Left colon (tissue), 2 donors: ENCODE data around the gene SLC47A2. TPM values are rescaled to one million over a fixed set of nuclear protein-coding genes. Genes with fewer than 3 reads are reported as not detected.
"Not testable (repeated sequence)": the region's sequence is repeated elsewhere in the genome, so short reads cannot be mapped to it uniquely, and the experiment has no call there.

Experiments
- ATAC-seq: fragments of 200-7000 bp; cut with Tn5 transposase; one replicate; pipeline ENCODE4 v1.9.1; 2020; ENCODE audit warnings: mild to moderate bottlenecking, moderate library complexity
- DNase-seq, 2 donors: peaks; one replicate each; pipeline ENCODE4 v3.0.0-alpha.2; 2020
- intact Hi-C, 2 donors: fragments of 100-400 bp; cut with DNase I in 1 of 2; cut with micrococcal nuclease in 1 of 2; formaldehyde crosslinking; loops; one replicate each; pipeline versions ENCODE4 v1.11.2 to v1.14.0; 2022; cut with DNase I, micrococcal nuclease
- long read RNA-seq: library from polyadenylated mRNA; unstranded; transcript quantifications from one replicate; pipeline ENCODE4 v2.0.0, GENCODE V29; 2021
- total RNA-seq, 2 donors: library from RNA; stranded (reverse); fragmentation: NEBNext Ultra II Directional; extraction: Animal tissue kit (Norgen Biotek cat#: 25700); gene quantifications; one replicate each; pipeline ENCODE4 v1.2.1, GENCODE V29; 2021
- donor health status: DM: no; HTN: no; CAD: no.
- donor health status: DM: yes; HTN: yes; CAD: no.

Gene SLC47A2
- total RNA-seq, result under 1 TPM; 0.14 to 0.40 TPM
- long read RNA-seq, result 0 reads

GRCh38 chr17:19716108-19717030 lies at the start of gene SLC47A2:
Gene SLC47A2 (minus strand): TSS chr17:19716584. CDS start chr17:19716555, 29 bp downstream.
- intact Hi-C loops, result no loop called here
- no peak for ATAC-seq

GRCh38 chr17:19766016-19766415 lies 49.6 kb upstream of the SLC47A2 start:
- intact Hi-C loops, result loop anchor here (5.0 to 10.0 kb wide), 4 partner anchors 121 to 401 kb away; partner anchors contain the start of genes ALDH3A2 (in 1 of the 2) and B9D1 (in 1 of the 2)
- ATAC-seq (no peak), DNase-seq (no peak)

More at GRCh38 chr17:19716108-19717030, at the start of gene SLC47A2:
- DNase-seq, result no peak

DNA sequence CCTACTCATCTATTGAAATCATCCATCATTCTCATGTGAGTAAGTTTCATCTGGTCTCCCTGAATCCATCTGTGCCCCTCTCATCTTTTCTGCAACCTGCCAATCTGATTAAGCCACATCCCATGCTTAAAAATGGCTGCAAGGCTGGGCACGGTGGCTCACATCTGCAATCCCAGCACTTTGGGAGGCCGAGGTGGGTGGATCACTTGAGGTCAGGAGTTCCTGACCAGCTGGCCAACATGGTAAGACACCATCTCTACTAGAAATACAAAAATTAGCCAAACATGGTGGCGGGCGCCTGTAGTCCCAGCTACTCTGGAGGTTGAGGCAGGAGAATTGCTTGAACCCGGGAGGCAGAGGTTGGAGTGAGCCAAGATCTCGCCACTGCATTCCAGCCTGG lies 47.6 kb upstream of the SLC47A2 start:
- not testable (repeated sequence) for DNase-seq, ATAC-seq
- intact Hi-C loops, result loop anchor here (10.0 kb wide), 3 partner anchors 119 to 399 kb away; partner anchors contain the start of genes ALDH3A2 (in 1 of the 2) and B9D1 (in 1 of the 2)

DNA sequence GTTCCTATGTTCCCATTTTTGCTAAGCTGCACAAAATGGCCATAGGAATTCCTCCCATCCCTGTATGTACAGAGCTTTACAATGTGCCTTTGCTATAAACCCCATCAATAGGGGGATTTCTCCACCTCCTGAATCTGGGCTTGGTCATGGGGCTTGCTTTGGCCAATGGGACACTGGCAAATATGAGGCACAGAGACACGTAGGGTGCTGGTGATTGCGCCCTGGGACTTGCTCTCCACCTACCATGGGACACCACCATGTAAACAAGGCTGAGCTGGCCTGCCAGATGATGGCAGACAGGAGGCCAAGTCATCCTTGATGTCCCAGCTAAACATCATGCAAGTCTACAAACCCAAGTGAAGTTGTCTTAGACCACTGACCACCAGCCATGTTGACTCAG lies 47.0 kb upstream of the SLC47A2 start:
- DNase-seq, result no peak
- ATAC-seq, result no peak
- intact Hi-C loops, result loop anchor here (10.0 kb wide), 3 partner anchors 119 to 399 kb away; partner anchors contain the start of genes ALDH3A2 (in 1 of the 2) and B9D1 (in 1 of the 2)

DNA sequence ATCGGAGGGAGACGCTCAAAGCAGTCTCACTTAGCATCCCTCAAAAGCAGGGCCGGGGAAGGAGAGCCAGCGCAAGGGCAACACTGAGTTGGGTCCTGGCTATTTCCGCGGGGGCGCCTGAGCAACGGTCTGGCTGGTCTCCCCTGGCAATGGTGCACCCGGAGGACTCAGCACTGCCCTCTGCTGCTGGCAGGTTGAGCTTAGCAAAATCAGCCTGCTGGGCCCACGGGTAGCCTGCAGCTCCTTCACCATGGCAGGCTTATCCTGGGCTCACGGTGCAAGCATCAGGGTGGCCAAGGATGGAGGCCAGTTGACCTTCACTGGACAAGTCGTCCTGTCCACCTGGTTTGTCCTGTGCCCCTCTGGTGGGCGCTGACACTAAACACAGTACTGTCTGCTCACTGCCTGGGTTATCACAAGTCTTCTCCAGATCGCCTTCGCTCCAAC lies 46.2 kb upstream of the SLC47A2 start:
- ATAC-seq (peak; percentile 74), DNase-seq (peak in 1 of 2 donors; percentile 81)
- intact Hi-C loops, result loop anchor here (10.0 kb wide), 3 partner anchors 118 to 398 kb away; partner anchors contain the start of genes ALDH3A2 (in 1 of the 2) and B9D1 (in 1 of the 2)

GRCh38 chr17:19760746-19761145 lies 44.4 kb upstream of the SLC47A2 start:
- intact Hi-C loops, result loop anchor here (10.0 kb wide), 3 partner anchors 116 to 396 kb away; partner anchors contain the start of genes ALDH3A2 (in 1 of the 2) and B9D1 (in 1 of the 2)
- no peak for DNase-seq
- no peak for ATAC-seq

- ATAC-seq, result no peak
- no peak for DNase-seq
- intact Hi-C loops, result loop anchor here (10.0 kb wide), 3 partner anchors 115 to 395 kb away; partner anchors contain the start of genes ALDH3A2 (in 1 of the 2) and B9D1 (in 1 of the 2)
Measured at GRCh38 chr17:19759568-19760549, 43.5 kb upstream of the SLC47A2 start.

DNA sequence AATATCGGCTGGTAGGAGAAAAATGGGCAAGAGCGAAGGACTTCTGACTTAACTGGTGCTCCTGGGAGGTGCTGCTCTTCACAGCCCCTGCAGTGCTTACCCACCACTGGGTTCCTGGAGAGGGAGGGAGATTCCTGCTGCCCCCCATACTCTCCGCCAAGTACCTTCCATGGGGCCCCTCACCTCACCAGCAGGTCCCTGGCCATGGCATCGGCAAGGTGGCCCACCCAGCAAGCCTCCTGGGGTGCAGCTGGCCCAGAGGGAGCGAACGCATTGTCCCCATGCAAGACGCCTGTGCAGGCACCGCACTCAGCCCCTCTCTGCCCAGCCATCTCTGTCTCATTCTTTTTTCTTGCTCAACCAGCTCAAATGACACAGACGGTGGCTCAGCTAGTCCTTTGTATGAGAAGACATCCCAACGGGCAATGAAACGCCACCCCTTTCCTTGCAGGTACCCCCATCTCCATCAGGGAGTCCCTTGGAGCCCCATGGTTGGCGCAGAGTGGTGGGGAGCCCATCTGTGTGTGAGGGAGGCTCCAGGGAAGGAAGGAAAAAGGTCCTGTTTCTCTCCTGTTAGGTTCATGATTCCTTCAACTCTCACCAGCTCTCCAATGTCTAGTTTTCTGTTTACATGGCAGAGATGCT lies 41.3 kb upstream of the SLC47A2 start:
- intact Hi-C loops, result no loop called here
- no peak for DNase-seq
- ATAC-seq, result no peak

GRCh38 chr17:19756546-19756945 lies 40.2 kb upstream of the SLC47A2 start:
- no peak for DNase-seq
- intact Hi-C loops, result no loop called here
- no peak for ATAC-seq

- DNase-seq, result no peak
- intact Hi-C loops, result no loop called here
- no peak for ATAC-seq
Measured at GRCh38 chr17:19755821-19756510, 39.6 kb upstream of the SLC47A2 start.

DNA sequence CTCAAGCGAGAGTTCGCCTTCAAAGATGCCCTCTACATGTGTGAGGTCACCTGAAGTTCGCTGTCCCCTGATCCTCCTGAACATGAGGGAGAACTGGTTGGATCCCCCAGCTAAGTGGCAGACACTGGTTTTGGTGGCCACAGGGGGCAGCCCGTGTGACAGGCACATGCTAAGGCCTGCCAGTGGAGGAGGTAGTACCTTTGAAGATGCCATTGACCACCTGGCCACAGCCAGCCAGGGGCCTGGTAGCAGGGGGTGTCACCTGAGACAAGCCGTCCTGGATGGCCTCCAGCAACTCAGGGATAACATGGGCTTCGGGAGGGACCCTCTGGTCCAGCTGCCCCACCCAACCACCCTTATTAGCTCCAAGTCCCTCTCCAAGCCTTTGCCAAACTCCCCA lies 39.0 kb upstream of the SLC47A2 start:
- intact Hi-C loops, result no loop called here
- ATAC-seq (no peak), DNase-seq (no peak)

- peak; percentile 75 for ATAC-seq
- peak; percentile 58 to 59 for DNase-seq
- intact Hi-C loops, result no loop called here
Measured at GRCh38 chr17:19753661-19754463, 37.5 kb upstream of the SLC47A2 start.

GRCh38 chr17:19753051-19753509 lies 36.7 kb upstream of the SLC47A2 start:
- peak; percentile 89 for ATAC-seq
- peak; percentile 57 to 84 for DNase-seq
- intact Hi-C loops, result no loop called here

GRCh38 chr17:19752216-19753050 lies 36.0 kb upstream of the SLC47A2 start:
- ATAC-seq (no peak), DNase-seq (no peak)
- intact Hi-C loops, result no loop called here

DNA sequence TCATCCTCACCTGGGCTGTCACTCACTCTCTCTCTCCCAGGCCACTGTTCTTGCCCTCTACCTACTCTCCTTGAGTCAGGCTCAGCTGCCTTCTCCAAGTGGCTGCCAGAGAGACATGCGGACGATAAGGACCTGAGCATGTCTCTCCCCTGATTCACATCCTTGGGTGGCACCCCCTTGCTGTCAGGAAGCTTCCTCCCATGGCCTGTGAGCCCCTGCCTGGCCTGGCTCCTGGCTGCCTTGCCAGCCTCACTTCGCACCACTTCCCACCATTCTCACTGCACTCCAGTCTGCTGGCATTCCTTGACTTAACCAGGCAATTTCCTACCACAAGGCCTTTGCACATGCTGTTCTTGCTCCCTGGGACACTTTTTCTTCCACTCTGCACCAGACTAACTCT lies 34.5 kb upstream of the SLC47A2 start:
- no peak for ATAC-seq
- intact Hi-C loops, result no loop called here
- no peak for DNase-seq
